HG03442 (cell line): Measurements from ENCODE around the gene RFK.

Source experiments
- ATAC-seq: cut with Tn5 transposase; IDR thresholded peaks from one replicate; pipeline ENCODE4 v1.9.1; 2021; ENCODE audit warnings: mild to moderate bottlenecking, moderate library complexity; ENCODE audit not compliant: unreplicated experiment

RFK gene

DNA sequence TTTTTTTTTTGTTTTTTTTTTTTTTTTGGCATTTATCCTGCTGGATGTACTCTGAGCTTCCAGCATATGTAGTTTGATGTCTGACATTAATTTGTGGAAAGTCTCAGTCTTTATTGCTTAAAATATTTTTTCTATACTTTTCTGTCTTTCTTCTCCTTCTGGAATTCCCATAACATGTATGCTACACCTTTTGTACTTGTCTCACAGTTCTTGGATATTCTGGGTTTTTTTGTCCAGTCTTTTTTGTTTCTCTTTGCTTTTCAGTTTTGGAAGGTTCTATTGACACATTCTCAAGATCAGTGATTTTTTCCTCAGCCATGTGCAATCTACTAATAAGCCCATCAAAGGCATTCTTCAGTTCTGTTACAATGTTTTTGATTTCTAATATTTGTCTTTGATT, 19.4 kb upstream of the RFK start:
- ATAC-seq = no peak

DNA sequence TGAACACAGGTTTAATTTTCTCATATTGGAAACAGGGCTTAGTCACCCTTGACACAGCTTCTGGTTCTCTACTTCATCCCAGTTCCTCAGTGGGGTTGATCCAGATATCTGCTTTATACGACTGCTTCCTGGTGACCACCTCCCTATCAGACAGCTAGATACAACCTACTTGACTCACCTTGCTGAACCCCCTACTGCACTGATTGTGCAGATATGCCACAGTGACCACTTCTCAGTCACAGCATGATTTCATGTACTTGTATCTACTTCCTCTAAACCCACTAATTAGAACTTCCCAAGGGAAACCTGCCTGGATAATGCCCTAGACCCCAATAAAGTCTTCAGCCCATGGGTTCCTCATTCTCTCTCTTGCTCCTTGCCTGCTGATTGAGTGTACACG, 18.4 kb upstream of the RFK start:
- ATAC-seq = no peak

DNA sequence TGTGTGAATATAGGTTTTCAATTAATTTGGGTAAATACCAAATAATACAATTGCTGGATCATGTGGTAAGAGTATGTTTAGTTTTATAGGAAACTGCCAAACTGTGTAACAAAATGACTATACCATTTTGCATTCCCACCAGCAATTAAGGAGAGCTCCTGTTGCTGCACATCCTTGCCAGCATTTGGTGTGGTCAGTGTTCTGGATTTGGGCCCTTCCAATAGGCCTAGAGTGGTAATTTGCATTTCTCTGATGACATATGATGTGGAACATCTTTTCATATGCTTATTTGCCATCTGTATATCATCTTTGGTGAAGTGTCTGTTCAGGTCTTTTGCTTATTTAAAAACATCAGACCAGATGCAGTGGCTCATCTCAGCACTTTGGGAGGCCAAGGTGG, 11.6 kb upstream of the RFK start:
- no peak for ATAC-seq

DNA sequence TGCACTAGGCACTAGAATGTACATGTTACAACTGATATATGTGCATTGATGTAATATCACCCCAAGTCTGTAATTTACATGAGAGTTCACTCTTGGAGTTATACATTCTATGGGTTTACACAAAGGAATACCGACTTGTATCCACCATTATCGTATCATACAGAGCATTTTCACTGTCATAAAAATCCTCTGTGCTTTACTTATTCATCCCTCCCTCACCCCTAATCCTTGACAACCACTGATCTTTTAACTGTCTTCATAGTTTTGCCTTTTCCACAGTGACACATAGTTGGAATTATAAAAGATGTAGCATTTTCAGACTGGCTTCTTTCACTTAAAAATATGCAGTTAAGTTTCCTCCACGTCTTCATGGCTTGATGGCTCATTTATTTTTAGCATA, 11.1 kb upstream of the RFK start:
- ATAC-seq = no peak

DNA sequence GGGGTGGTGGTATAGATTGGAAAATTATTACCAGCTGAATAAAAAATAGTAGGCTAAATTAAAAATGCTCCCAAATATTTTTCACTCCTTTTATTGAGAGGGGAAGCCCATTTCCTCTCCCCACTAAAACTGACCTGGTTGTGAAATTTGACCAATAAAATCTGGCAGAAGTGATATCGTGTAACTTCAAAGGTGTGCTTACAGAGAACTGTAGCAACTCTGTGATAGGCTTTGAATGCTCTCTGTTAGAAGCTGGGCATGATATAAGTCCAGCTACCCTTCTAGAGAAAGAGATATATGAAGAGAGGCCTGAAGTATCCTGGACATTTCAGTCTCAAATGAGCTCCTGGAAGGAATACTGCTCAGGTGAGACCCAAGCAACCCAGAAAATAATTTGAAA, 10.2 kb upstream of the RFK start:
- ATAC-seq = no peak

DNA sequence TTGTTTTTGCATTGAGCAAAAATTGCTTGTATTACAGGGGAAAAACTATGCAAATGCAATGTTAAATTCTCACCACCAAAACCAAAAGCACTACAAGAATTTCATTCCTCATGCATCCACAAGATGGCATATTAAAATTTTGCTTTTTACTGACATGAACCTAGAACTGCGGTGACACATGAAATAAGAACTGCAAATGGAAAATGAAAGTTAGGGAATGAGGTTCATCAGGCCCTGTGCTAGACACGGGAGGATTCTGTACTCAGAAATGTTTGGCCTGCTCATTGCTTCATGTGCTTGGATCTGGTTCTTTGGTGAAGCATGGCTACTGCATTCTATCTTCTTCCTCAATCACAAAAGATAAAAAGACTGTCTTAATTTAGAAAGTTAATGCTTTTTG, 9.1 kb upstream of the RFK start:
- ATAC-seq = peak; percentile 93

DNA sequence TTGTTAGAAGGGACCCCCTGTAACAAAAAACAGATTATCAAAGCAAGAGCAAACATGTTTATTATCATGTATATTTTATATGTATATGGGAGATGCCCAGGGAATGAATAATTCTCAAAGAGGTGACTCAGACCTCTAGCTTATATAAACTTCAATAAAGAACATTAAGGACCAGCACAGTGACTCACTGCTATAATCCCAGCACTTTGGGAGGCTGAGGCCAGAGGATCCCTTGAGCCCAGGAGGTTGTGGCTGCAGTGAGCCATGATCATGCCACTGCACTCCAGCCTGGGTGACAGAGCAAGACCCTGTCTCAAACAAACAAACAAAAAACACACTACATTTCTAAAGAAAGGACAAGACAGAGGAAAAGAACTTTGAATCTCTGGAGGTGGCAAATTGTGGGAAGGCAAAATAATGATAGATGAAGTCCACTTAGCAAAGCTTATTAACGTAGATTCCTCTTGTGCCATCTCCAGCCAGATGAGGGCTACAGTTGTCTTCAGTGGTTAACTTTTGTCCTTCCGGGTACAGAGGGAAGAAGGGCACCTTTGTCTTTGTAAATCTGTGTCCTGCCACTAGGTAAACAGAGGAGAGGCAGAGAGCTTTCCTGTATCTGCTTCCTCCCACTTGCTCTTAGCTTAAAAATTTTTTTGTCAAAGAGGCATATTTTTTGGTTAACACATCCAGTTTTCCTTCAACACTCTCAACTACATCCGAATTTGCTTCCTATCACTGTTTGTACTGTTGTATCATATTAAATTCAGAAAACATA, 7.5 kb upstream of the RFK start:
- no peak for ATAC-seq

DNA sequence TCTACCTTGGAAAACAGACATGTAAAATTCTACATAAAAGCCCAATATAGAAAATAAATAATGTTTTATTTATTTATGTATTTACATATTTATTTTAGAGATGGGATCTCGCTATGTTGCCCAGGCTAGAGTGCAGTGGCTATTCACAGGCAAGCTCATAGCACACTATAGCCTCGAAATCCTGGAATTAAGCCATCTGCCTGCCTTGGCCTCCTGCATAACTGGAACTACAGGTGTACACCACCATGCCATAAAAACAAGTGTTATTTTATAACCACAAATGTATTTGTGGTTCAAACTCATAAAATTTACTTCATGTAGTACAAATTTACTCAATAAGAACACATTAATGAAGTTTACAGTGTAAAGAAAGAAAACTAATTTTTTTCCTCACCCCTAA, 7.0 kb upstream of the RFK start:
- no peak for ATAC-seq

DNA sequence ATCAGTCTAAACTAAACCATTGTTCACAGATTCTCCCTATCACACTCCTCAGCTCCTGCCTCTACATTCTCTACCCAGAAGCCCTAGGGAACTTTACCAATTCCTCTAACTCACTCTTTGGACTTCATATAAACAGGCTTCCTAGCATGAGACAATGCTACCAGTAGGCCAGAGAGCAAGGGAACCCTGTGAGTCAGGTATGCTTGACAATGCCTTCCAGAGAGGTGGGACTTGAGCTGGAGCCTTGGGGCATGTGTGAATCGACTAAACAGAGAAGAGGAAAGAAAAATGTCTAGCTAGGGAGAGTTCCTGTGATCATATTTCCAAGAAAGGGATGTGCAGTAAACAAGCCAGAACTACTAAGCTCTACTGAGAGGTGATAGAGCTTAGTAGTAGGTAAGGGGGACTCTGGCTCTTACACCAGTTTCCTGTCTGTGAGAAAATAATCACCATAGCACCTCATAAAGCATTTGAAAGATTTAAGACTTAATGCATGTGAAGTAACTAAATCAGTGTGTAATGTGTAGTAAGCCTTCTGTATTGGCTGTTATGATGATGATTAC, 6.4 kb upstream of the RFK start:
- no peak for ATAC-seq

DNA sequence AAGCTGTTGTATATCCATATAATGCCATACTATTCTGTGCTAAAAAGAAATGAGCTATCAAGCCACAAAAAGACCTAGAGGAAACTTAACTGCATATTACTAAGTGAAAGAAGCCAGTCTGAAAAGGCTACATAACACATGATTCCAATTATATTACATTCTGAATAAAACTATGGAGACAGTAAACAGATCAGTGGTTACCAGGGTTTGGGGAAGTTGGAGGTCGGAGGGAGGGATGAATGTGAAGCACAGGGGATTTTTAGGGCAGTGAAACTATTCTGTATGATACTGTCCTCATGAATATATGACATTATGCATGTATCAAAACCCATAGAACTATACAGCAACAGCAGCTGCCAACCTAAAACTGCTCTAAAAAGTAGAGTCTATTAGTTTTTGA, 5.6 kb upstream of the RFK start:
- no peak for ATAC-seq

DNA sequence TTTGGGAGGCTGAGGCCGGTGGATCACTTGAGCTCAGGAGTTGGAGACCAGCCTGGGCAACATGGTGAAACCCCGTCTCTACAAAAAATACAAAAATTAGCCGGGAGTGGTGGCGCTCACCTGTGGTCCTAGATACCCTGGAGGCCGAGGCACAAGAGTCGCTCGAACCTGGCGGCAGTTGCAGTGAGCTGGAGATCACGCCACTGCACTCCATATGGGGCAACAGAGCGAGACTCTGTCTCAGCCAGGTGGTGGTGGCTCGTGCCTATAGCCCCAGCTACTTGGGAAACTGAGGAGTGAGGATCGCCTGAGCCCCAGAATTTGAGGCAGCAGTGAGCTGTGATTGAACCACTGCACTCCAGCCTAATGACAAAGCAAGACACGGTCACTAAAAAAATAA, 2.4 kb upstream of the RFK start:
- no peak for ATAC-seq

DNA sequence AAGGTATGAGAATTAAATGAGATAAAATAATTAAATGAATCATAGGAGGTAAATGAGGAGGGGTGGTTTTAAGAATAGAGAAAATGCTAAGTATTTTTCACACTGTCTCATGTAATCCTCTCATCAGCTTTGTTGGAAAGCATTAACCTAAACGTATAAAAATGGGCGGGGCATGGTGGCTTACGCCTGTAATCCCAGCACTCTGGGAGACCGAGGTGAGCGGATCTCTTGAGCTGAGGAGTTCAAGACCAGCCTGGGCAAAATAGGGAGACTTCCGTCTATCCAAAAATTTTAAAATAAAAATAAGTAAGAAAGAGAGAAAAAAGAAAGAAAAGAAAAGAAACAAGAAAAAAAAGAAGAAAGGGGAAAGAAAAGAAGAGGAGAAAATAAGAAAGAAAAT, 1.9 kb upstream of the RFK start:
- ATAC-seq = no peak

DNA sequence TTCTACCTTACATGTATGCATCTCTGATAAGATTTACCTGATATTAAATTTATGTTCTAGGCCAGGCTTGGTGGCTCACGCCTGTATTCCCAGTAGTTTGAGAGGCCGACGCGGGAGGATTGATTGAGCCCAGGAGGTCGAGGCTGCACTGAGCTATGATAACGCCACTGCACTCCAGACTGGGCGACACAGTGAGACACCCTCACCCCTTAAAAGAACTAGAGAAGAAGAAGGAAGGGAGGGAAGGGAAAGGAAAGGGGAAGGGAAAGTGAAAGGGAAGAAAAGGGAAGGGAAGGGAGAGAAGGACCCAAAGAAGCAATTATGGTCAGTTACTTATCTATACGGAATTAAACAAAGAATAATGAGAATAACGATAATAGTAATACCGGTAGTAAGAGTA, 1.2 kb upstream of the RFK start:
- no peak for ATAC-seq

DNA sequence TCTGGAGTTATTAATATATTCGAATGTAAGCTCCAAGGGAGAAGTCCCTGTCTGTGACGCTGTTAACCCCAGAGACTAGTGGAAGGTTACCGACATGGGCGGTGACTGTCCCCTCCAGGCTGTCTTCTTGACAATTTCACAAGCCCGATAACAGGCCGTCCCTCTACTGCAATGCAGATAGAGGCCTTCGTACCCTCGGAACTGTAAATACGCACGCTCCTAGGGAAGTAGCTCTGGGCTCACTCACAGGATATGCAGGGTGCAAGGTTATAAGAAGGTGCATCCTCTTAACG, 680 bp upstream of the RFK start:
- ATAC-seq = peak; percentile 46

DNA sequence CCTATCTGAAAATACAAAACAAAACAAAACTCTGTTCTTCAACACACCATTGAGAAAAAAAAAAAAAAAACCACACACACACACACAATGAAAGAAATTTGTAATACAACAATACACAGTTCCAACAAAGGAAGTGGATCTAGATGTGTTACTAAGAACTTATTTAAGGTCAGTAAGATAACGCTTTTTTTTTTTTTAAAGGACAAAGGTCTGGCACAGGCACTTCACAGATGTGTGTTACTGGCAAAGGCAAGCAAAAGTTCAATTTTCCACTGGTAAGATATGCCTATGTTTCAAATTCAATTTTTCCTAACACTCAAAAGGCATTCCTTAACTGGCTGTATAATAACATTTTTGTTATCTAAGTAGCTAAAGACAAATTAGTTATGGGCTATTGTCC, 3.6 kb downstream of the RFK start:
- ATAC-seq = no peak

DNA sequence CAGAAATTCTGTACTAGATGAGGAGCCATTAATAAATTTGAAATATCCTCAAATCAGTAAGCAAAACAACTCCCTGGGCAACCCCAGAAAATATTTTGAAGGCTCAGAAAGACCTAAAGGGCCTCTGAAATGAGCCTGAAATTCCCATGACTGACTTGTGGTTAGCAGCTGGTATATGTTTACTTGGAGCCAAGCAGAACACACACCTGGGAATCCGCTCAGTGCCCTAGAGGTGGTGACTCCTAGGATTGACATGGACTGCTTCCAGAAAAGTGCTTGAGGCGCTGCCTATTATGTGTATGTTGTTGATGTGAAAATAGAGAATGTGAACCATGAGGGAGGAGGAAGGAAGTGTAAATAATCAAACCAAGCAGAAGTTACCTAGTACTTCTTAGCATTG, 14.7 kb downstream of the RFK start:
- no peak for ATAC-seq

DNA sequence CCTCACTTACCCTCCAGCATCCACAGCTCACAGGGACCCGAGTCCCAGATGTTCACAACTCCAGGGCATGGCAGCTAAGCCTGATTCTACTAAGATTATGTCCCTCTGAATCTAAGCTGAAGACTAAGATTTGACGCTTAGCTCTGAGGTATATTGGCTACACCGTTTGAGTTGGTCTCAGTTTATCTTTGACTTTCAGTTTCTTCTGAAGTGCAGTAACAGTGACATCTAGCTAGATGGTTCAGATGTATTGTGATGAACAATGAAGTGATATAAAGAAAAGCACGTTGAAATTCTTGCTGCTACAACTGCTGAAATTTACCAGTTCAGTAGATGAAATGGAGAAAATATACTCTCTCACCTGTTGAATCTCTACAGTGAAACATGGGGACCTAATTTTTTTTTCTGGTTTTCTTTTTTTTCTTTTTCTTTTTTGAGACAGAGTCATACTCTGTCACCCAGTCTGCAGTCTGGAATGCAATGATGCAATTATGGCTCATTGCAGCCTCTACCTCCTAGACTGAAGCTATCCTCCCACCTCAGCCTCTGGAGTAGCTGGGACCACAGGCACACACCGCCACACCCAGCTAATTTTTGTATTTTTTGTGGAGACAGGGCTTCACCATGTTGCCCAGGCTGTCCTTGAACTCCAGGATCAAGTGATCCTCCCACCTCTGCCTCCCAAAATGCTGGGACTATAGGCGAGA, 15.7 kb downstream of the RFK start:
- ATAC-seq = no peak

DNA sequence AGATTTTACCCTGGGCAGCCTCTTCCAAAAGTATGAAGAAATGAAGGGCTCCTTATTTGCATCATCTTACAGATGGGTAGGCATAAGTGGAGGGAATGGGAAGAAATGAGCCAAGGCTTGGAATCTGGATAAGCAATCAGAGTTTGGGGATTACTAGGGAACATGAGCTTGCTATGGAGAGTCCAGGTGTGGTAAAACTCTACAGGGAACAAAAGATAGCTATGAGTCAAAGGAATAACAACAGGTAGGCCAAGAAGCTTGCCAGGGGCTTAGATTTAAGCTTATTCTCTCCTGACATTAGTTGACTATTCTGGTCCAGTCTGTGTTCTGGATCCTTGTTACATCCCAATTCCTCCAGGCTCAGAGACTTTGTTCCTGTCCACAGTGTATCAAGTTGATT, 16.4 kb downstream of the RFK start:
- no peak for ATAC-seq

DNA sequence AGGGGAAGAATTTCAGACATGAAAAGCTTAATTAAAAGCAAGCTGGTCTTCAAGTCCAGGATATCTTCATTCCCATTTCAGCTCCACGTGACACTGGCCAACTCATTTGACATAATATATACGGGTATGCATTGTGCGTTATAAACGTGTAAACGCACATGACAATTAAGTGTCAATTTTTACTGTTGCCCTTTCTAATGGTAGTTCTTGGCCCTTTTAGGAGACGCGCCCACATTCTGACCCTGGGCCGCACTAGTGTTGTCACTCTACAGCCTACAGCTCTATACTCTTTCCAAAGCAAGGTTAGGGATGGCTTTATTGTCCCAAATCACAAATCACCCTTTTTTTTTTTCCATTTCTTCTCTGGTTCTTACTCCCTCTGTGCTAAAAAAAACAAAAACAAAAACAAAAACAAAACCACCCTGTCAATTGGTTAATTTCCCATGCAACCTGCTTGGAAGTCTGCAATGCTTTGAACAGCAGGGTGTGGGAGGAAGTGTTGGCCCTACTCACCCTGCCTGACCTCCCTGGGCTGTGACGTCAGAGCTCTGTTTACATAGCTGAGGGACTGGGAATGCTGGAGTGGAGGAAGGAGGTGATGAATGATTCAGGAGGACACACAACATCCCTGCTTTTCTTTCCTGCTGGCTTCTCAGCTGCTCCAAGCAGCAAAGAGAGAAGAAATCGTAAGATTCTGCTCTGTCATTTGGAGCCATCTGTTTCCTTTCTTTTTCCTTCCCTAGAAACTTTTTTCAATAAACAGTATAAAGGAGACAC, 19.3 kb downstream of the RFK start:
- ATAC-seq = no peak

DNA sequence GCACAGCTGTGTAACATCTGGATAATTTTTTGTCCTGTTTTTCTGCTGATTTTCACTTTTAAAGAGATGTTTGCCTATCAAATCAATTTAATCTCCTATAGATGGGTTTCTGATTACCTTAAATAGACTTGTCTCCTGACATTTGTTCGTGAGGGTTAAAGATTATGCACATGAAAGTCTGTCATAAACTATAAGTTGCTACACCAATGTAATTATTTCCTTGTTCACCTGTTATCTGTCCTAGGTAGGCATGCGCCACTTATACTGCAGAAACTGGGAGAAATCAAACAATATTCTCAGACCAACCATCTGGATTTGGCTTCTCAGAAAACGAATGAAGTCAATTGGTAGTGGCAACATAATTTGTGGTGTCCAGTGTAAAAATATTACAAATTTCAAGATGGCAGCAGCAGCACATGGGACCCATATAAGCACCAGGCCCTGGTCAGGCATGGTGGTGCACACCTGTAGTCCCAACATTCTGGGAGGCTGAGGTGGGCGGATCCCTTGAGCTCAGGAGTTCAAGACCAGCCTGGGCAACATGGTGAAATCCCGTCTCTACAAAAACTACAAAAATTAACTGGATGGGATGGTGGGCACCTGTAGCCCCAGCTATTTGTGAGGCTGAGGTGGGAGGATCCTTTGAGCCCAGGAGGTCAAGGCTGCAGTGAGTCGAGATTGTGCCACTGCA, 20.3 kb downstream of the RFK start:
- no peak for ATAC-seq

DNA sequence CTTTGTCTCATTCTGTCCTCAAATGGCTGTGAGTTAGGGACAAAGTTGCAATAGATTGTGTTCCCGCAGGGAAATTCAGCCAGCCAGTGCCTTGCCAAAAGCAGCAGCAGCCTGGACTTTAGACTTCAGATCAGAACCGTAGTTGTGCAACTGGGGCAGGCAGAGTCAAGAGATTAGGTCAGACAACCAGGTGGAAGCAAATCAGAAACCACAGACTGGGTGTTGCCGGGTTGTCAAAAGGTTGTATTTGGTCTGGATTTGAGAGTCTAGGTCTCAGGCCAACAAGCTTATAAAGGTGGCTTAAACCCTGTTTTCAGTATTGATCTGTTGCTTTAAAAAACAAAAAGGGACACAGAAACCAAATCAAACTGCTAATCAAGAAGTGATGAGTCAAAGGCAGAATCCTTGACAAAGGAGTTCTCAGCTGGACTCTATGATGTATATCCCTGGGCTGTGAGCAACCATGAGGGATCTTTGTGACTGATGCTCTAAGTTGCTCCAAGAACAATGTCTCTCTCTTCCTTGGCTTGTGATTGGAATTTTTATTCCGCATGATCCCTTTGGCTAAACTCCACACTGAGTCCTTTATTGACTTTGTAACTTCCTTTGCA, 20.9 kb downstream of the RFK start:
- peak; percentile 34 for ATAC-seq
